Measurements from ENCODE around the gene SNRPD3. TPM values are rescaled to one million over a fixed set of nuclear protein-coding genes. Genes with fewer than 3 reads are reported as not detected.

Gene SNRPD3
- total RNA-seq, 4 donors from 2014 or later = 21.3 to 127 (median 93.8) TPM

DNA sequence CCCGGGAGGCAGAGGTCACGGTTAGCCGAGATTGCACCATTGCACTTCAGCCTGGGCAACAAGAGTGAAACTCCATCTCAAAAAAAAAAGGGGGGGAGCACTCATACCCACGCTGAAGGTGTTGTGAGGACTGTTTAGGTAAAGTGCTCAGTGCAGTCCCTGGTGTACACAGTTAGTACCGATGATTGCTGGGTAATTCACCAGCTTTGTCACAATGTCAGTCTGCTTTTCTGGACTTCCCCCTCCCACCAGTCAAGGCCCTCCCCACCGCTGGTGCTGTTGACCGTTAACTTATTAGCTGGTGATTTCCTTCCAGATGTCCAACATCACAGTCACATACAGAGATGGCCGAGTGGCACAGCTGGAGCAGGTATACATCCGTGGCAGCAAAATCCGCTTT lies 11.9 kb downstream of the SNRPD3 start:
- in situ Hi-C loops (cut with MboI; ENCODE audit: low pct_ligation_motif_present in 1 of 4, low pct_unique_long_range_greater_than_20kb in 1 of 4, low sequenced_read_pairs in 3 of 4) = no loop called here
- H3K4me3 ChIP-seq = no peak overlapping the region
- H3K36me3 ChIP-seq = peaks cover 0 to 36% (median 13%) of the 10 kb centered on the region in 4 donors
- no peaks in the 10 kb centered on the region for H3K27me3 ChIP-seq
- 82 to 87% methylated on average over 3 to 10 of the region's 10 CpGs for WGBS, 2 donors (ENCODE audit: low coverage in 1 of 2)
- H3K27ac ChIP-seq = no peak overlapping the region
- H3K9me3 ChIP-seq = no peaks in the 10 kb centered on the region
- TF ChIP-seq POLR2AphosphoS5 (IDR thresholded peaks at IDR 0.05) = no peak
- intact Hi-C loops (cut with DNase I; ENCODE audit: low total_unique reads) = no loop called here
- DNase-seq = no peak
- H3K4me1 ChIP-seq = peaks cover 0 to 24% (median 0%) of the 10 kb centered on the region in 4 donors

GRCh38 chr22:24571266-24571665 lies 15.5 kb downstream of the SNRPD3 start:
- DNase-seq = no peak
- H3K4me3 ChIP-seq = no peak overlapping the region
- no peaks in the 10 kb centered on the region for H3K9me3 ChIP-seq
- TF ChIP-seq EP300 (IDR thresholded peaks at IDR 0.05; ENCODE audit: low read depth) (no peak), POLR2A (IDR thresholded peaks at IDR 0.05) (no peak), POLR2AphosphoS5 (IDR thresholded peaks at IDR 0.05) (no peak), CTCF (IDR thresholded peaks at IDR 0.05) (no peak)
- peaks cover 0 to 6% (median 0%) of the 10 kb centered on the region in 4 donors for H3K4me1 ChIP-seq
- intact Hi-C loops (cut with DNase I; ENCODE audit: low total_unique reads) = no loop called here
- no peaks in the 10 kb centered on the region for H3K27me3 ChIP-seq
- H3K27ac ChIP-seq = no peak overlapping the region
- WGBS, 2 donors (ENCODE audit: low coverage in 1 of 2) = 95 to 96% methylated on average over 4 to 7 of the region's 7 CpGs
- in situ Hi-C loops (cut with MboI; ENCODE audit: low pct_ligation_motif_present in 1 of 4, low pct_unique_long_range_greater_than_20kb in 1 of 4, low sequenced_read_pairs in 3 of 4) = no loop called here
- peaks cover 0 to 46% (median 21%) of the 10 kb centered on the region in 4 donors for H3K36me3 ChIP-seq

DNA sequence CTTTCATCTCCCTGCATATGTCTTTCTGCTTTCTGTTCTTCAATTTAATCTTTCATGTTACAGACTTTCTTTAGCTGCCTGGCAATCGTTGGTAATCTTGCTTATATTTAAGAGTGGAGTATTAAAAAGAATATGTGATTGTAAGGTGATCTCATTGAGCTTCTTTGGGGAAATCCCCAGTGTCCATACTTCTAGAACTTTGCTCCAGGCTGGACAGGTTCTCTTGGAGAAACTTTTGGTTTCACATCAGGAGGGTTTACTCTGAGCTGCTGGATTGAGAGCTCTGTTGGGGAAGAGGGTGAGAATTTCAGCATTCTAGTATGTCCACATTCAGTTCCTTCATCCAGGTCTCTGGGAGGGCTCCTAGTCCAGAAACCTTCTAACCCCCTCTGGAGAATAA lies 21.0 kb downstream of the SNRPD3 start:
- no peak overlapping the region for H3K4me3 ChIP-seq
- H3K4me1 ChIP-seq = peaks cover 7 to 42% (median 24%) of the 10 kb centered on the region in 4 donors
- peaks cover 0 to 23% (median 9%) of the 10 kb centered on the region in 4 donors for H3K36me3 ChIP-seq
- no peak overlapping the region for H3K27ac ChIP-seq
- in situ Hi-C loops (cut with MboI; ENCODE audit: low pct_ligation_motif_present in 1 of 4, low pct_unique_long_range_greater_than_20kb in 1 of 4, low sequenced_read_pairs in 3 of 4) = no loop called here
- H3K27me3 ChIP-seq = no peaks in the 10 kb centered on the region
- no peak for DNase-seq
- no peaks in the 10 kb centered on the region for H3K9me3 ChIP-seq
- WGBS, 2 donors (ENCODE audit: low coverage in 1 of 2) = 11 to 55% methylated on average over 1 of the region's 1 CpG
- intact Hi-C loops (cut with DNase I; ENCODE audit: low total_unique reads) = no loop called here
- TF ChIP-seq CTCF (IDR thresholded peaks at IDR 0.05) = no peak

GRCh38 chr22:24578355-24579257 lies 22.8 kb downstream of the SNRPD3 start:
- no peaks in the 10 kb centered on the region for H3K9me3 ChIP-seq
- peaks cover 12 to 50% (median 30%) of the 10 kb centered on the region in 4 donors for H3K4me1 ChIP-seq
- in situ Hi-C loops (cut with MboI; ENCODE audit: low pct_ligation_motif_present in 1 of 4, low pct_unique_long_range_greater_than_20kb in 1 of 4, low sequenced_read_pairs in 3 of 4) = no loop called here
- peaks cover 0 to 5% (median 2%) of the 10 kb centered on the region in 4 donors for H3K36me3 ChIP-seq
- 49% methylated on average over 8 of the region's 8 CpGs for WGBS, 2 donors (ENCODE audit: low coverage in 1 of 2)
- intact Hi-C loops (cut with DNase I; ENCODE audit: low total_unique reads) = no loop called here
- TF ChIP-seq POLR2A (IDR thresholded peaks at IDR 0.05) (no peak), POLR2AphosphoS5 (IDR thresholded peaks at IDR 0.05) (peak in 2 of 3 donors; percentile 13 to 43), CTCF (IDR thresholded peaks at IDR 0.05) (no peak), EP300 (IDR thresholded peaks at IDR 0.05; ENCODE audit: low read depth) (no peak)
- no peak for DNase-seq
- H3K27me3 ChIP-seq = no peaks in the 10 kb centered on the region
- H3K4me3 ChIP-seq = no peak overlapping the region
- H3K27ac ChIP-seq = peak overlapping the region; percentile 57 to 76 (median 67)

All from transverse colon (tissue), 4 donors.